Stimulated activated CD8-positive, alpha-beta memory T cell treated with anti-CD3 and anti-CD28 coated beads, Interleukin-15, amount 100 ng/mL, for 4 hours (primary cell): ENCODE measurements around the gene TRIM43.
"Not testable (repeated sequence)": the region's sequence is repeated elsewhere in the genome, so short reads cannot be mapped to it uniquely, and the experiment has no call there.

Source experiments
- DNase-seq, 2 donors: peaks; one replicate each; pipeline ENCODE4 v3.0.0-alpha.2; 2020; ENCODE audit warnings: low read depth in 2 of 2

TRIM43 gene

DNA sequence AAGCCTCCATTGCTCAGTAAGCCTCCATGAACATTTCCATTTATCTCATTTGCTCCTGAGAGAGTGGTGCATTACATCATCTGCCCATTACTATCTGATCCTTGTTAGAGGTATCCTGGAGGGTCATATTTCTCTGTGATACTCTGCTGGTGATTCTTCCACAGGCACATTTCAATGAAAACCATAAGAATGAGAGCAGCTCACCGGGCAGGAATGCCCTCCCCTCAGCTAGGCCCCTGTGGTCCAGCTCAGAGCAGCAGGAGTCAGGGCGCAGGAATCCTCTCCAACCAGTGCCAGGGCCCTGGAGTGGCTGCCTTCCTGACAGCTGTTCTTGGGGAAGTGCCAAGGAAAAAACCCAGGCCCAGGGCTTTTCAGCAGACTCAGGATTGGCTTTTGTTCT is 50.0 kb downstream of the TRIM43 start:
- not testable (repeated sequence) for DNase-seq

DNA sequence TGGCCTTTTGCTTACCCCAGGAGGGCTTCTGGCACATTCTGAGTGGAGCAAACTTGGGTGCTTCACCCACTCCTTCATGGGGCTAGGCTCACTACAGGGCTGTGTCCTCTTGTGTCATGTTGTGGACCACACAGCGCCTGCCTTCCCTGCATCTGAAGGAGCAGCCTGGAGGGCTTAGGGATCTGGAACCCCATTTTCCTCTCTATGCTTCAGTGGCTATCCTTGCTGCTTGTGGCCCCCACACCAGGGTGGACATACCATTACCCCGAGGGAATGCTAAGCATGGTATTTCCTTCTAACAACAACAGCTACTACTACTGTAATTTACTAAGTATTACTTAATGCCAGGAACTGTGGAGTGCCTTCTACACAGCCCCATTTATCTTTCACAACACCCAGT is 50.6 kb downstream of the TRIM43 start:
- DNase-seq, result not testable (repeated sequence)

DNA sequence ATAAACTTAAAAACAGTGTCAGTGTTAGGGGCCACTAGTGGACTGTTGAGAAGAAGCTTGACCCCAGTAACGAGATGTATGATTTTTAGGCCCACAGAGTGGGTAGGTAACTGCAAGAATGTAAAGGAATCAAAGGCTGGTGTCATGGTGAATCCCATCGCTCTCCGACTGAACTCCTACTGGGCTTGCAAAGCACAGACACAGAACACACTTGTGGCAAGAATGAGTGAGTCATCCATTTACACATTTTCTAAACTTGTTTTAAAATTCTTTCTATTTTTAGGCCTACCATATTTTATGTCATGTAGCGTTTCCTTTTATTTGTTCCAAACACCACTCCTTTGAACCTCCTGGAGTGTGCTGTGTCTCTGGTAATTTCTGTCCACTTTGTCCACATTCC is 51.1 kb downstream of the TRIM43 start:
- not testable (repeated sequence) for DNase-seq

DNA sequence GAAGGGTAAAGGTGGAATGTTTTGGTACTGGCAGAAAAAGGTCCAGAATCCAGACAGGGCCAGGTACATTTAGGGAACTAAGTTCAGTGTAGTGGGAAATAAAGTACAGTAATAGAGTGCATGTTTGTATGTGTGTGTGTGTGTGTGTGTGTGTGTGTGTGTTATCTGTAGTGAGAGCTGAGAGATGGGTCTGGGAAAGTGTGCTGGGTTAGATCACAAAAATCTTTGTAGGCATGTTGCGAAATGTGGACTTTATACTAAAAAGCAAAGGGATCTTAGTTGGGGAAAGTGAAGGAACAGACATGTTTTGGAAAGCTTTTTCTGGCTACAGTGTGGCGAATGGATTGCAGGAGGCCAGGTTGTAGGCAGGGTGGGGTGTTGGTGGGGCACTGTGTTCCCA is 53.5 kb downstream of the TRIM43 start:
- not testable (repeated sequence) for DNase-seq

DNA sequence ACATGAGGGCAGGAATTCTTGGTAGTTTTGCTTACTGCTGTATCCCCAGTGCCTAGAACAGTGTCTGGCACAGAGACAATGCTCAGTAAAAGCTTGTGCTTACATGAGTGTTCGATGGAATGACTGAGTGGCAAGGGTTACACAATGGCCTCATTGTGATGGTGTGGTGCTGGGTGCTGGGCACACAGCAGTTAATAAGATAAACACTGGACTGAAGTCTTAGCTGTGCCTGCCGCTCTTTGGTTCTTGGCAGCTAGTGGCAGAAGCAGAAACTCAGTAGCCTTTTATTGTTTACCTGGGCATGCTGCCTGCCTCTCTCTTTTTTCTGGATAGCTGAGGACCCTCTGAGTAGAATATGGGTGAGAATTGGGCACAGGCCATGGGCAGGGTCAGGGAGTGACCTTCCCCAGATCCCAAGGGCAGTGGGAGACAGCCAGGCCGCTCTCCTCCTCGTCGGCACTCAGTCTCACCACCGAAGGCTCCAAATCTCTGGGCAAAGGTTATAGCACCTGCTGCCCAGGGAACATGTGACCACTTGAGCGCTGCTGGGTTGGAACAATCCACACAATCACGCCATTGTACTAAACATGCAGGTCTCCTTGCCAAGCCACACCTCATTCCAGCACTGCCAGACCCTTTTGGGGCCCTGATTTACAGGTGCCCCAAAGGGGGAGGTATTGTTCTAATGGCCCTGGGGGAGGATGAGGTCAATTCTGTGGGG is 54.6 kb downstream of the TRIM43 start:
- DNase-seq, result not testable (repeated sequence)

DNA sequence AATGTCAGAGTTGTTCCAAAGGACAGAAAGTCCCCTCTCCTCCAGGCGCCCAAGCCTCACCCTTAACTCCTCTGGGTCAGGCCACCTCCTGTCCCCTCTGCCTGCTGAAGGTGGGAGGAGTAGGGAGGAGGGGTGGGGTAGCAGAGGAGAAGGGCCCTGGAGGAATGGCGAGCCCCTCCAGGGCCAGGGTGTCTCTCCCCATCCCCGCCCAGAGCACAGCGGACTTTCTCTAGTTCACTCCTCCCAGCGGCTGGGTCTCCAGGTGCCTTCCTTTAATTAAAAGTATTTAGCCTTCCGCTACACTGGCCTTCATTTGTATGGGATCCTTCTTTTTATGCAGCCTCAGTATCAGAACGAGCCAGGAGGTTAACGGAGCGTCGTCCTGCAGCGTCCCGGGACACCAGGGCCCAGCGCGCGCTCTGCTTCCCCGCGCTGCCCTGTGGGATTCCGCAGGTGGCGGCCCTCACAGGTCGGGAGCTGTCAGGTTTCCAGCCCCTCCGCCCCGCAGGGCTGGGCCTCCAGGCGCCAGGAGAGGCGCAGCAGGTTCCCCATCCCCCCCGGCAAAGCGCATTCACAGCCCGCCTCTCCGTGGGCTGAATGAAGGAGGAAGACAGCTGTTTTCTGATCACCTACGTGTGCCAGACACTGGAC is 57.2 kb downstream of the TRIM43 start:
- DNase-seq, result not testable (repeated sequence)
